ENCODE measurements around the gene MEGF11. TPM values are rescaled to one million over a fixed set of nuclear protein-coding genes. Genes with fewer than 3 reads are reported as not detected.

MEGF11 gene
- total RNA-seq, 2 donors from 2014 or later: not detected

GRCh38 chr15:66114863-66115425 is 138.6 kb downstream of the MEGF11 start:
- DNase-seq: no peak
- H3K9ac ChIP-seq (ENCODE audit: low read depth in 2 of 2, low read length in 2 of 2): no peak overlapping the region
- no peaks in the 10 kb centered on the region for H3K36me3 ChIP-seq
- TF ChIP-seq, protein P1, sequence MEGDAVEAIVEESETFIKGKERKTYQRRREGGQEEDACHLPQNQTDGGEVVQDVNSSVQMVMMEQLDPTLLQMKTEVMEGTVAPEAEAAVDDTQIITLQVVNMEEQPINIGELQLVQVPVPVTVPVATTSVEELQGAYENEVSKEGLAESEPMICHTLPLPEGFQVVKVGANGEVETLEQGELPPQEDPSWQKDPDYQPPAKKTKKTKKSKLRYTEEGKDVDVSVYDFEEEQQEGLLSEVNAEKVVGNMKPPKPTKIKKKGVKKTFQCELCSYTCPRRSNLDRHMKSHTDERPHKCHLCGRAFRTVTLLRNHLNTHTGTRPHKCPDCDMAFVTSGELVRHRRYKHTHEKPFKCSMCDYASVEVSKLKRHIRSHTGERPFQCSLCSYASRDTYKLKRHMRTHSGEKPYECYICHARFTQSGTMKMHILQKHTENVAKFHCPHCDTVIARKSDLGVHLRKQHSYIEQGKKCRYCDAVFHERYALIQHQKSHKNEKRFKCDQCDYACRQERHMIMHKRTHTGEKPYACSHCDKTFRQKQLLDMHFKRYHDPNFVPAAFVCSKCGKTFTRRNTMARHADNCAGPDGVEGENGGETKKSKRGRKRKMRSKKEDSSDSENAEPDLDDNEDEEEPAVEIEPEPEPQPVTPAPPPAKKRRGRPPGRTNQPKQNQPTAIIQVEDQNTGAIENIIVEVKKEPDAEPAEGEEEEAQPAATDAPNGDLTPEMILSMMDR (IDR thresholded peaks at IDR 0.05): no peak
- H3K27me3 ChIP-seq: no peaks in the 10 kb centered on the region
- H3K4me1 ChIP-seq: no peaks in the 10 kb centered on the region
- no peak overlapping the region for H3K27ac ChIP-seq
- intact Hi-C loops (cut with DNase I): no loop called here
- no peak overlapping the region for H3K4me3 ChIP-seq
- H3K9me3 ChIP-seq: no peaks in the 10 kb centered on the region

DNA sequence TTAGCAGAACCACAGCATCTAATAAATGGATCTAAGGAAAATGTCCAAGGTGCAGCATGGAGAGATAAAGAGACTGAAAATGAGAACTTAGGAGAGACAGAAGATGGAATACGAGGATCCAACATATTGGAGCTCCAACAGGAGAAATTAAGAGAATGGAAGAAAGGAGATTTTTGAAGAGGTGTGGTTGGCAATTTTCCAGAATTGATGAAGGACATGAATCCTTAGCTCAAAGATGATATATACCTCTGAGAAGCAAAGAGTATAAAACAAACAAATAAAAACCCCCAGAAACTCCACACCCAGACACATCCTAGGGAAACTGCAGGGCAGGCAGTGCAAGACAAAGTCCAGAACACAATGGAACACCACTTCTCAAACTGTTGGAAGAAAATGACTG is 141.2 kb downstream of the MEGF11 start:
- no peaks in the 10 kb centered on the region for H3K9me3 ChIP-seq
- H3K27ac ChIP-seq: no peak overlapping the region
- TF ChIP-seq, protein P1 (IDR thresholded peaks at IDR 0.05): no peak
- intact Hi-C loops (cut with DNase I): no loop called here
- H3K36me3 ChIP-seq: no peaks in the 10 kb centered on the region
- no peak overlapping the region for H3K9ac ChIP-seq (ENCODE audit: low read depth in 2 of 2, low read length in 2 of 2)
- no peaks in the 10 kb centered on the region for H3K4me1 ChIP-seq
- no peaks in the 10 kb centered on the region for H3K27me3 ChIP-seq
- no peak overlapping the region for H3K4me3 ChIP-seq
- DNase-seq: no peak

- Histone ChIP-seq H3K4me3 (no peak overlapping the region), H3K4me1 (no peaks in the 10 kb centered on the region), H3K27me3 (no peaks in the 10 kb centered on the region), H3K9ac (ENCODE audit: low read depth in 2 of 2, low read length in 2 of 2) (no peak overlapping the region), H3K9me3 (no peaks in the 10 kb centered on the region), H3K27ac (no peak overlapping the region), H3K36me3 (no peaks in the 10 kb centered on the region)
- intact Hi-C loops (cut with DNase I): no loop called here
- no peak for DNase-seq
- TF ChIP-seq, protein P1 (IDR thresholded peaks at IDR 0.05): no peak
These were observed 142.2 kb downstream of the MEGF11 start for GRCh38 chr15:66111363-66111762.

- H3K4me1 ChIP-seq: no peaks in the 10 kb centered on the region
- TF ChIP-seq, protein P1 (IDR thresholded peaks at IDR 0.05): no peak
- H3K27me3 ChIP-seq: no peaks in the 10 kb centered on the region
- no peak overlapping the region for H3K27ac ChIP-seq
- no peaks in the 10 kb centered on the region for H3K9me3 ChIP-seq
- H3K9ac ChIP-seq (ENCODE audit: low read depth in 2 of 2, low read length in 2 of 2): no peak overlapping the region
- no peak overlapping the region for H3K4me3 ChIP-seq
- DNase-seq: no peak
- H3K36me3 ChIP-seq: no peaks in the 10 kb centered on the region
- intact Hi-C loops (cut with DNase I): no loop called here
These were observed 142.7 kb downstream of the MEGF11 start for GRCh38 chr15:66110864-66111263.

DNA sequence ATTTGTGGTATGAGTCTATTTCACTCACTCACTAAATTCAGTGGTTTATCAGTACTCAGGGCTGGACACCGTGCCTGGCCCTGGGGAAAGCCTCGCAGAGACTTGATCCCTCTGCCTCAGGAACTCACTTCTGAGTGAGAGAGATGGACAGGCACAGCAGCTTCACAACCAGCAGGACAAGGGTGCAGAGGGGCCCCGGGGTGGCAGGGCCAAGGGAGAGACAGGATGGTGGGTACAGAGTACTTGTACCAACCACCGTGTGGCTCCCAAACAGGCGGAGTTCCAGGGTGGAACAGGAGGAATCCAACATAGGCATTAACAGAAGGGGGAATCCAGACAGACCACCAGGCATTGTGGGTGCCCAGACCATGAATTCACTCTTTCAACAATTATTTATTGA is 143.7 kb downstream of the MEGF11 start:
- no peak overlapping the region for H3K27ac ChIP-seq
- H3K27me3 ChIP-seq: no peaks in the 10 kb centered on the region
- intact Hi-C loops (cut with DNase I): no loop called here
- H3K36me3 ChIP-seq: no peaks in the 10 kb centered on the region
- no peak overlapping the region for H3K4me3 ChIP-seq
- H3K4me1 ChIP-seq: no peaks in the 10 kb centered on the region
- TF ChIP-seq, protein P1 (IDR thresholded peaks at IDR 0.05): no peak
- no peak for DNase-seq
- no peaks in the 10 kb centered on the region for H3K9me3 ChIP-seq
- no peak overlapping the region for H3K9ac ChIP-seq (ENCODE audit: low read depth in 2 of 2, low read length in 2 of 2)
